ENCODE data around the gene CNN2.

GRCh38 chr19:984165-984967 is 42.0 kb upstream of the CNN2 start, which contains the start of gene WDR18:
- no peak for TF ChIP-seq CTCF (conservative IDR thresholded peaks at IDR 0.05; ENCODE audit: low read depth, low read length)
- no peak for TF ChIP-seq EZH2phosphoT487 (IDR thresholded peaks at IDR 0.05; ENCODE audit: borderline replicate concordance, low read length)
- no peak for TF ChIP-seq EZH2 (IDR thresholded peaks at IDR 0.05; ENCODE audit: low read length, unreplicated experiment)
